ENCODE results near the gene ARCN1.

The ARCN1 gene

GRCh38 chr11:118631142-118631909 is 59.1 kb downstream of the ARCN1 start:
- no peak overlapping the region for H3K4me3 Mint-ChIP-seq
- no peaks in the 10 kb centered on the region for H3K9me3 Mint-ChIP-seq (ENCODE audit: low read depth)

GRCh38 chr11:118632577-118633318 is 60.5 kb downstream of the ARCN1 start:
- Mint-ChIP-seq H3K27me3 (no peaks in the 10 kb centered on the region), H3K27ac (no peak overlapping the region), H3K4me1 (ENCODE audit: low read depth) (no peaks in the 10 kb centered on the region), H3K36me3 (no peaks in the 10 kb centered on the region), H3K4me3 (no peak overlapping the region), H3K9me3 (ENCODE audit: low read depth) (no peaks in the 10 kb centered on the region)

More at GRCh38 chr11:118631142-118631909, 59.1 kb downstream of the ARCN1 start:
- H3K36me3 Mint-ChIP-seq: no peaks in the 10 kb centered on the region
- no peak overlapping the region for H3K27ac Mint-ChIP-seq
- H3K27me3 Mint-ChIP-seq: no peaks in the 10 kb centered on the region
- H3K4me1 Mint-ChIP-seq (ENCODE audit: low read depth): no peaks in the 10 kb centered on the region

- Mint-ChIP-seq H3K36me3 (no peaks in the 10 kb centered on the region), H3K27me3 (no peaks in the 10 kb centered on the region), H3K9me3 (ENCODE audit: low read depth) (no peaks in the 10 kb centered on the region), H3K4me3 (no peak overlapping the region), H3K4me1 (ENCODE audit: low read depth) (no peaks in the 10 kb centered on the region), H3K27ac (no peak overlapping the region)
These were observed 61.1 kb downstream of the ARCN1 start for GRCh38 chr11:118633319-118633690.

- no peaks in the 10 kb centered on the region for H3K36me3 Mint-ChIP-seq
- no peak overlapping the region for H3K27ac Mint-ChIP-seq
- H3K4me3 Mint-ChIP-seq: no peak overlapping the region
- no peaks in the 10 kb centered on the region for H3K9me3 Mint-ChIP-seq (ENCODE audit: low read depth)
- no peaks in the 10 kb centered on the region for H3K4me1 Mint-ChIP-seq (ENCODE audit: low read depth)
- H3K27me3 Mint-ChIP-seq: no peaks in the 10 kb centered on the region
These were observed 61.8 kb downstream of the ARCN1 start for GRCh38 chr11:118633979-118634378.

- Mint-ChIP-seq H3K36me3 (no peaks in the 10 kb centered on the region), H3K9me3 (ENCODE audit: low read depth) (no peaks in the 10 kb centered on the region), H3K4me1 (ENCODE audit: low read depth) (no peaks in the 10 kb centered on the region), H3K27ac (no peak overlapping the region), H3K4me3 (no peak overlapping the region), H3K27me3 (no peaks in the 10 kb centered on the region)
These were observed 62.4 kb downstream of the ARCN1 start for GRCh38 chr11:118634431-118635236.

GRCh38 chr11:118635237-118635591 is 63.0 kb downstream of the ARCN1 start:
- Mint-ChIP-seq H3K4me1 (ENCODE audit: low read depth) (no peaks in the 10 kb centered on the region), H3K27me3 (no peaks in the 10 kb centered on the region), H3K9me3 (ENCODE audit: low read depth) (no peaks in the 10 kb centered on the region)

GRCh38 chr11:118635642-118636041 is 63.4 kb downstream of the ARCN1 start:
- Mint-ChIP-seq H3K36me3 (no peaks in the 10 kb centered on the region), H3K27ac (no peak overlapping the region), H3K4me1 (ENCODE audit: low read depth) (no peaks in the 10 kb centered on the region), H3K27me3 (no peaks in the 10 kb centered on the region), H3K4me3 (no peak overlapping the region), H3K9me3 (ENCODE audit: low read depth) (no peaks in the 10 kb centered on the region)

More at GRCh38 chr11:118635237-118635591, 63.0 kb downstream of the ARCN1 start:
- H3K36me3 Mint-ChIP-seq: no peaks in the 10 kb centered on the region
- H3K27ac Mint-ChIP-seq: no peak overlapping the region
- H3K4me3 Mint-ChIP-seq: no peak overlapping the region

- Mint-ChIP-seq H3K27me3 (no peaks in the 10 kb centered on the region), H3K4me3 (no peak overlapping the region), H3K27ac (no peak overlapping the region), H3K36me3 (no peaks in the 10 kb centered on the region), H3K9me3 (ENCODE audit: low read depth) (no peaks in the 10 kb centered on the region), H3K4me1 (ENCODE audit: low read depth) (no peaks in the 10 kb centered on the region)
These were observed 64.5 kb downstream of the ARCN1 start for GRCh38 chr11:118636569-118637290.

GRCh38 chr11:118638726-118639125 is 66.5 kb downstream of the ARCN1 start:
- Mint-ChIP-seq H3K9me3 (ENCODE audit: low read depth) (no peaks in the 10 kb centered on the region), H3K4me3 (no peak overlapping the region), H3K4me1 (ENCODE audit: low read depth) (peaks cover 2% of the 10 kb centered on the region), H3K27me3 (no peaks in the 10 kb centered on the region), H3K27ac (no peak overlapping the region), H3K36me3 (no peaks in the 10 kb centered on the region)

GRCh38 chr11:118639899-118640298 is 67.7 kb downstream of the ARCN1 start:
- no peaks in the 10 kb centered on the region for H3K9me3 Mint-ChIP-seq (ENCODE audit: low read depth)
- H3K27me3 Mint-ChIP-seq: no peaks in the 10 kb centered on the region
- H3K27ac Mint-ChIP-seq: no peak overlapping the region
- no peaks in the 10 kb centered on the region for H3K36me3 Mint-ChIP-seq
- peaks cover 2% of the 10 kb centered on the region for H3K4me1 Mint-ChIP-seq (ENCODE audit: low read depth)
- no peak overlapping the region for H3K4me3 Mint-ChIP-seq

- no peak overlapping the region for H3K27ac Mint-ChIP-seq
- H3K27me3 Mint-ChIP-seq: no peaks in the 10 kb centered on the region
- peaks cover 2% of the 10 kb centered on the region for H3K4me1 Mint-ChIP-seq (ENCODE audit: low read depth)
- no peaks in the 10 kb centered on the region for H3K36me3 Mint-ChIP-seq
- H3K4me3 Mint-ChIP-seq: no peak overlapping the region
- no peaks in the 10 kb centered on the region for H3K9me3 Mint-ChIP-seq (ENCODE audit: low read depth)
These were observed 68.3 kb downstream of the ARCN1 start for GRCh38 chr11:118640332-118641154.

- Mint-ChIP-seq H3K9me3 (ENCODE audit: low read depth) (no peaks in the 10 kb centered on the region), H3K4me3 (no peak overlapping the region), H3K36me3 (no peaks in the 10 kb centered on the region), H3K27ac (no peak overlapping the region), H3K4me1 (ENCODE audit: low read depth) (peaks cover 2% of the 10 kb centered on the region), H3K27me3 (no peaks in the 10 kb centered on the region)
These were observed 69.3 kb downstream of the ARCN1 start for GRCh38 chr11:118641397-118642019.

GRCh38 chr11:118643142-118643994 is 71.2 kb downstream of the ARCN1 start:
- H3K27ac Mint-ChIP-seq: no peak overlapping the region
- no peaks in the 10 kb centered on the region for H3K36me3 Mint-ChIP-seq
- H3K9me3 Mint-ChIP-seq (ENCODE audit: low read depth): no peaks in the 10 kb centered on the region
- H3K27me3 Mint-ChIP-seq: no peaks in the 10 kb centered on the region
- H3K4me1 Mint-ChIP-seq (ENCODE audit: low read depth): peaks cover 2% of the 10 kb centered on the region
- H3K4me3 Mint-ChIP-seq: no peak overlapping the region

Measured in activated naive CD8-positive, alpha-beta T cell (primary cell).